ENCODE data around the gene TCP1. TPM values are rescaled to one million over a fixed set of nuclear protein-coding genes. Genes with fewer than 3 reads are reported as not detected.

TCP1 gene
- total RNA-seq, 1 donor from 2014 or later, result 112 TPM

DNA sequence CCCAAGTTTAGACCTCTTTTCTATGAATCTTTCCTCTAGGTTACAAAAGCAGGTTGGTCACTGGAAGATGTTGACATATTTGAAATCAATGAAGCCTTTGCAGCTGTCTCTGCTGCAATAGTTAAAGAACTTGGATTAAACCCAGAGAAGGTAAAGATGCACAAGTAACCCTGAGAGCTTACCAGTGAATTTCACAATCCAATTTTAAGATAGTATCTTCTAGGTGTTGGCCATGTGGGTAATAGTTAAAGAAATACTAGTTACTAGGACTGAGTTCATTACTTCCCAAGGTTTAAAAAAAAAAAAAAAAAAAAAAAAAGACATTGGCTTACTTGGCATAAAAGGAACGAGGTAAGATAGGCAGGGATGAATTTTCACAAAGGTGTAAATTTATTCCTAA is 11.3 kb downstream of the TCP1 start:
- Histone ChIP-seq H3K9me3 (no peaks in the 10 kb centered on the region), H3K36me3 (peaks cover 88% of the 10 kb centered on the region), H3K4me1 (no peaks in the 10 kb centered on the region), H3K4me3 (no peak overlapping the region), H3K27ac (no peak overlapping the region), H3K27me3 (ENCODE audit: low read depth) (no peaks in the 10 kb centered on the region)
- ATAC-seq (no peak), DNase-seq (no peak)
- intact Hi-C loops (cut with DNase I), result no loop called here
- TF ChIP-seq, protein P1, sequence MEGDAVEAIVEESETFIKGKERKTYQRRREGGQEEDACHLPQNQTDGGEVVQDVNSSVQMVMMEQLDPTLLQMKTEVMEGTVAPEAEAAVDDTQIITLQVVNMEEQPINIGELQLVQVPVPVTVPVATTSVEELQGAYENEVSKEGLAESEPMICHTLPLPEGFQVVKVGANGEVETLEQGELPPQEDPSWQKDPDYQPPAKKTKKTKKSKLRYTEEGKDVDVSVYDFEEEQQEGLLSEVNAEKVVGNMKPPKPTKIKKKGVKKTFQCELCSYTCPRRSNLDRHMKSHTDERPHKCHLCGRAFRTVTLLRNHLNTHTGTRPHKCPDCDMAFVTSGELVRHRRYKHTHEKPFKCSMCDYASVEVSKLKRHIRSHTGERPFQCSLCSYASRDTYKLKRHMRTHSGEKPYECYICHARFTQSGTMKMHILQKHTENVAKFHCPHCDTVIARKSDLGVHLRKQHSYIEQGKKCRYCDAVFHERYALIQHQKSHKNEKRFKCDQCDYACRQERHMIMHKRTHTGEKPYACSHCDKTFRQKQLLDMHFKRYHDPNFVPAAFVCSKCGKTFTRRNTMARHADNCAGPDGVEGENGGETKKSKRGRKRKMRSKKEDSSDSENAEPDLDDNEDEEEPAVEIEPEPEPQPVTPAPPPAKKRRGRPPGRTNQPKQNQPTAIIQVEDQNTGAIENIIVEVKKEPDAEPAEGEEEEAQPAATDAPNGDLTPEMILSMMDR (IDR thresholded peaks at IDR 0.05), result no peak

DNA sequence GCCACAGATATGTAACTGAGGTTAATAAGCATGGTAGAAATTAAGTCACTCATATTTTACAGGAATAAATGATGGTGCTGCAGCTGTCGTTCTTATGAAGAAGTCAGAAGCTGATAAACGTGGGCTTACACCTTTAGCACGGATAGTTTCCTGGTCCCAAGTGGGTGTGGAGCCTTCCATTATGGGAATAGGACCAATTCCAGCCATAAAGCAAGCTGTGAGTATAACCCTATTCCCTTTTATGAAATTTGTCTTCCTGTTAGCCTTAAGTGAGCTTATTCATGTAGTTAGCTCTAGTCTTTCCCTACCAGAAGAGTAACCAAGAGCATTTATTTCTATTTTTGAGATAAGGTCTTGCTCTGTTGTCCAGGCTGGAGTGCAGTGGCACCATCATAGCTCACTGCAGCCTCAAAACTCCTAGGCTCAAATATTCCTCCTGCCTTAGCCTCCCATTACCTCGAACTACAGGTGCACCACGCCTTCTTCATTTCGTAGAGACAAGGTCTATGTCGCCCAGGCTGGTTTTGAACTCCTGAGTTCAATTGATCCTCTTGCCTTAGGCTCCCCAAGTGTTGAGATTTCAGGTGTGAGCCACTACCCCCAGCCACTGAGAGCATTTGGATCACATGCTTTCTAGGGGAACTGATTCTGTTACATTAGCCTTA is 12.0 kb downstream of the TCP1 start:
- no peak overlapping the region for H3K4me3 ChIP-seq
- ATAC-seq (no peak), DNase-seq (no peak)
- intact Hi-C loops (cut with DNase I), result no loop called here
- no peaks in the 10 kb centered on the region for H3K4me1 ChIP-seq
- TF ChIP-seq, protein P1 (IDR thresholded peaks at IDR 0.05), result no peak
- H3K27me3 ChIP-seq (ENCODE audit: low read depth), result no peaks in the 10 kb centered on the region
- H3K27ac ChIP-seq, result no peak overlapping the region
- no peaks in the 10 kb centered on the region for H3K9me3 ChIP-seq
- H3K36me3 ChIP-seq, result peaks cover 81% of the 10 kb centered on the region

DNA sequence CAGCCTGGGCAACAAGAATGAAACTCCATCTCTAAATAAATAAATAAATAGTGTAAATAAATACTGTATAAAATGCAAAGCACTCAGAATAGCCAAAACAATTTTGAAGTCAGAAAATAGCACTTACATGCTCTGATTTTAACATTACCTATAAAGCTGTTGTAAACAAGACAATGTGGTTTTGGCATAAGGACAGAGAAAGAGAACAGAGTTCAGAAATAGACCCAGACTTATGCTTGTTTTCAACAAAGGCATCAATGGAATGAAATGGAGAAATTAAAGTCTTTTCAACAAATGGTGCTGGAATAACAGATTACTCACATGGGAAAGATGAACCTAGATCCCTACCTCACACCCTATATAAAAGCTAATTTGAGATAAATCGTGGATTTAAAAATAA is 17.2 kb downstream of the TCP1 start:
- no peaks in the 10 kb centered on the region for H3K4me1 ChIP-seq
- ATAC-seq (no peak), DNase-seq (no peak)
- H3K4me3 ChIP-seq, result no peak overlapping the region
- no peaks in the 10 kb centered on the region for H3K9me3 ChIP-seq
- intact Hi-C loops (cut with DNase I), result no loop called here
- peaks cover 70% of the 10 kb centered on the region for H3K36me3 ChIP-seq
- H3K27me3 ChIP-seq (ENCODE audit: low read depth), result no peaks in the 10 kb centered on the region
- H3K27ac ChIP-seq, result no peak overlapping the region
- TF ChIP-seq, protein P1 (IDR thresholded peaks at IDR 0.05), result no peak

DNA sequence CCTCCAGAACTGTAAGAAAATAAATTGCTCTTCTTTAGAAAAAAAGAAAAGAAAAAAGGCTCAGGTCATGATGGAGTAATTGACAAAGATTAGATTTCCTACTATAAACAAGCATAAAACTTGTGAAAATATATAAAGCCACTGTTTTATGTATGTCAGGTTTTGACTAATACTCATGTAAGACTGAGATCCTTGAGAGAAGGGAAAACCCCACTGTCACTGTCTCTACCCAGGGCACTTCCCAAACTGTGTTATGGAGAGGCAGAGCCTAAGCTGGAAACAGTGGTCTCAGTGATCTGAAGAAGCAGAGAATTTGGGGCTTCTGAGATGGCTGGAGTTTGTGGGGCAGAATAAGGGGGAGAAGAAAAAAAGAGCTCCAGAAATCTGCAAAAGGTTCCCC is 19.9 kb downstream of the TCP1 start:
- no peaks in the 10 kb centered on the region for H3K27me3 ChIP-seq (ENCODE audit: low read depth)
- TF ChIP-seq, protein P1 (IDR thresholded peaks at IDR 0.05), result no peak
- ATAC-seq, result no peak
- intact Hi-C loops (cut with DNase I), result no loop called here
- no peak for DNase-seq
- H3K4me3 ChIP-seq, result no peak overlapping the region
- peaks cover 59% of the 10 kb centered on the region for H3K36me3 ChIP-seq
- no peaks in the 10 kb centered on the region for H3K4me1 ChIP-seq
- no peaks in the 10 kb centered on the region for H3K9me3 ChIP-seq
- H3K27ac ChIP-seq, result no peak overlapping the region

DNA sequence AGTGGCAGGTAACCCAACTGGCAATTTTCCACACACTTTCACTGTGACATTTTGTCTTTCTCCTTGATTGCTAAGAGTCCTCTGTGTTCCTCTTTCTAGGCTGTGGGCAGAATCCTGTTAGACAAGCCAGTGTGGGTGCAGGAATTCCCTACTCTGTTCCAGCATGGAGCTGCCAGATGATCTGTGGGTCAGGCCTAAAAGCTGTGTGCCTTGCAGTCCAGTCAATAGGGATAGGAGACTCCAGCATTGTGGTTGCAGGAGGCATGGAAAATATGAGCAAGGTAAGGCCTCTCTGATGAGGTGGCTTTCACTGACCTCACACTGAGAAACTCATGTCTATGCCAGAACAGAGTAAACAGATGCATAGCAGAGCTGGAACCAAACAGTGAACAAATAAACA is 22.5 kb downstream of the TCP1 start:
- no peaks in the 10 kb centered on the region for H3K27me3 ChIP-seq (ENCODE audit: low read depth)
- peaks cover 4% of the 10 kb centered on the region for H3K4me1 ChIP-seq
- no peaks in the 10 kb centered on the region for H3K9me3 ChIP-seq
- intact Hi-C loops (cut with DNase I), result no loop called here
- no peak overlapping the region for H3K27ac ChIP-seq
- H3K36me3 ChIP-seq, result peaks cover 63% of the 10 kb centered on the region
- TF ChIP-seq, protein P1 (IDR thresholded peaks at IDR 0.05), result no peak
- no peak overlapping the region for H3K4me3 ChIP-seq
- ATAC-seq, result no peak
- no peak for DNase-seq

All from lower lobe of right lung (tissue), 2 donors.